Fibroblast of lung (primary cell): ENCODE results near the gene JARID2.

Experiments used
- CTCF ChIP-seq, 2 donors: IDR thresholded peaks in 1 of 2; conservative IDR thresholded peaks in 1 of 2; 1 replicate in 1 of 2; 2 replicates in 1 of 2; pipeline ENCODE4 v1.5.1; 2011 to 2012; ENCODE audit warnings: low read length in 2 of 2, control low read depth in 1 of 2, inconsistent platforms in 1 of 2, low read depth in 1 of 2, mild to moderate bottlenecking in 1 of 2
- EZH2 ChIP-seq: IDR thresholded peaks from 2 replicates; pipeline ENCODE4 v1.5.1; 2012; ENCODE audit warnings: low read length, control low read depth, mild to moderate bottlenecking; ENCODE audit errors: missing control alignments

GRCh38 chr6:15230827-15231226 is 15.0 kb upstream of the JARID2 start:
- TF ChIP-seq CTCF (conservative IDR thresholded peaks at IDR 0.05 in 1 of 2, IDR thresholded peaks at IDR 0.05 in 1 of 2; ENCODE audit: low read depth in 1 of 2, low read length in 2 of 2) (no peak), EZH2 (no peak)
